ENCODE results near the gene STAG3.

DNA sequence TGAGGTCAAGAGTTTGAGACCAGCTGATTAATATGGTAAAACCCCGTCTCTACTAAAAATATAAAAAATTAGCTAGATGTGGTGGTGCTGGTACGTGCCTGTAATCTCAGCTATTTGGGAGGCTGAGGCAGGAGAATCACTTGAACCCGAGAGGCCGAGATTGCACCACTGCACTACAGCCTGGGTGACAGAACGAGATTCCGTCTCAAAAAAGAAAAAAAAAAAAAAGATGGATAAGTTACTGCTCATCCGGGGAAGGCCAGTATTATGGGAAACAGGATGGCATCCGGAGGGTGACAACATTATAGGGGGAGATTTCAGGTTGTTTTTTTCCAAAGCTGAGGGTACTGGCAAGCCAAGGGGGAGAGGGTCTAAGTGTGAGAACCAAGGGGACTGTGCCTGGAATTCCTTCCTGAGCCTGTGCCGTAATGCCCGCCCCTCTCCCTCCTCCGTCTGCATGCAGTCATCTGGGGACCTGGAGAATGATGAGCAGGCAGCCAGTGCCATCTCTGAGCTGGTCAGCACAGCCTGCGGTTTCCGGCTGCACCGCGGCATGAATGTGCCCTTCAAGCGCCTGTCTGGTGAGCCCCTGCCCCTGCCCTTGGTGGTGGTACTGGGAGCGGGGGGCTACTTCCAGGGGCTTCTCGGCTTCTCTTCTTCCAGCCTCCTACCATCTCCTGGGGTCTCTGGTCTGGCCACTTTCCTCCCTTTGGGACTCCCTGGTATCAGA lies 24.6 kb upstream of the STAG3 start:
- TF ChIP-seq CTCF (IDR thresholded peaks at IDR 0.05) (no peak), POLR2A (IDR thresholded peaks at IDR 0.05) (no peak)
